ENCODE data around the gene GFRA4. TPM values are rescaled to one million over a fixed set of nuclear protein-coding genes. Genes with fewer than 3 reads are reported as not detected.

Gene GFRA4, protein sequence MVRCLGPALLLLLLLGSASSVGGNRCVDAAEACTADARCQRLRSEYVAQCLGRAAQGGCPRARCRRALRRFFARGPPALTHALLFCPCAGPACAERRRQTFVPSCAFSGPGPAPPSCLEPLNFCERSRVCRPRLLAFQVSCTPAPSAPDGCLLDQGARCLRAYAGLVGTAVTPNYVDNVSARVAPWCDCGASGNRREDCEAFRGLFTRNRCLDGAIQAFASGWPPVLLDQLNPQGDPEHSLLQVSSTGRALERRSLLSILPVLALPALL
- not detected for total RNA-seq (2021; ENCODE audit: unreplicated experiment)
- not detected for polyA plus RNA-seq (2012; ENCODE audit: insufficient read length)
- Bru-seq, nascent RNA = not detected
- BruChase-seq, experiment 1, labeled RNA remaining after a 2-hour chase = not detected
- not detected for BruChase-seq, experiment 2, labeled RNA remaining after a 6-hour chase
- long read RNA-seq = 0 reads

DNA sequence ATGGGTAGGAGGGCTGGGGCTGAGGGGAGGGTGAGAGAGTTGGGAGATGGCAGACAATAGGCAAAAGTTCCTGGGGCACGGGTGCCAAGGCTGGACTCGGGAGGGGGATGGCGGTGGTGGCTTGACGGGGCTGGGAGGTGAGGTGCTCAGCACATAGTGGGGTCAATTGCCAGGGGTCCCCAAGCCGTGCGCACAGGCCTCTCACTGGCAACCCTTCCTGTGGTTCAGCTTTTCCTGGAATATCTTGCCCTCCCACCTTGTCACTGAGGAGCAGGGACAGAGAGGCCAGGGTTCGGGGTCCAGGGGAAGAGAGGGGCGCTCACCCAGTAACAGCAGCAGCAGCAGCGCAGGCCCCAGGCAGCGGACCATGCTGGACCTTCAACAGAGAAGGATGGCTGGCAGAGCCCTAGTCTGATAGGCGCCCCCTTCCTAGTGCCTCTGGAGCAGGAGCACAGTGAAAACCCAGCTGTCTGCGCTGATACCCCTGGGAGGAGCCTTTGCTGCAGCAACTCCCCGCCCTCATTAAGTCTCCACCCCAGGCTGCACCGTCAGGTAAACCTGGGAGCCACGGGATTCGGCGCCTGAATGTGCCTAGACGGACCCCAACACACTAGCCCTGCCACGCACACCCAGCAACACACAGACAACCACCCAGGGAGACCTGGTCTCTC, at the start of gene GFRA4:
TSS of gene GFRA4 (minus strand) at position 369 of the 671 bp plus-strand sequence. CDS start at position 369, 0 bp downstream.
- no TSS peak for BruUV-seq (replicated peaks)

More for the DNA sequence above, at the start of gene GFRA4:
- ChIA-PET CTCF (no interaction called here), POLR2A (no interaction called here)
- Histone ChIP-seq H3K4me1 (ENCODE audit: control insufficient read depth, insufficient read depth, low read length) (0 out of 2 replicates have a peak, but pooled peaks cover 3% of the 10 kb centered on the region), H3K27me3 (ENCODE audit: control insufficient read depth, insufficient read depth, low read length) (peaks cover 8% of the 10 kb centered on the region; the same call in 1 of the 2 replicates), H3K4me3 (ENCODE audit: low read depth in 2 of 2, low read length in 2 of 2) (no peak within 1 kb of the TSS), H3K36me3 (ENCODE audit: control insufficient read depth, insufficient read depth, low read length) (no peaks in the 10 kb centered on the region), H3K27ac (ENCODE audit: low read length) (no peak within 1 kb of the TSS), H3K9me3 (ENCODE audit: control insufficient read depth, insufficient read depth, low read depth, low read length) (no peaks in the 10 kb centered on the region)
- intact Hi-C loops (cut with micrococcal nuclease; ENCODE audit: unreplicated experiment) (no loop called here), in situ Hi-C loops (cut with HindIII; ENCODE audit: low pct_unique_long_range_greater_than_20kb, low sequenced_read_pairs) (no loop called here)
- ATAC-seq (no peak), DNase-seq (ENCODE audit: low read depth, low spot score) (no peak)
- no peak for TF ChIP-seq SIN3A (IDR thresholded peaks at IDR 0.05; ENCODE audit: borderline replicate concordance, insufficient read depth, low read depth, low read length)
- TF ChIP-seq CTCF (IDR thresholded peaks at IDR 0.05) = no peak
- TF ChIP-seq POLR2AphosphoS5 (IDR thresholded peaks at IDR 0.05; ENCODE audit: low read depth, low read length) = no peak
- no peak for TF ChIP-seq TCF7L2 (IDR thresholded peaks at IDR 0.05; ENCODE audit: low read depth, low read length)
- no peak for TF ChIP-seq REST (IDR thresholded peaks at IDR 0.05; ENCODE audit: insufficient read depth in 1 of 2, low read depth in 2 of 2, low read length in 1 of 2)
